ENCODE measurements around the gene NEDD9.

DNA sequence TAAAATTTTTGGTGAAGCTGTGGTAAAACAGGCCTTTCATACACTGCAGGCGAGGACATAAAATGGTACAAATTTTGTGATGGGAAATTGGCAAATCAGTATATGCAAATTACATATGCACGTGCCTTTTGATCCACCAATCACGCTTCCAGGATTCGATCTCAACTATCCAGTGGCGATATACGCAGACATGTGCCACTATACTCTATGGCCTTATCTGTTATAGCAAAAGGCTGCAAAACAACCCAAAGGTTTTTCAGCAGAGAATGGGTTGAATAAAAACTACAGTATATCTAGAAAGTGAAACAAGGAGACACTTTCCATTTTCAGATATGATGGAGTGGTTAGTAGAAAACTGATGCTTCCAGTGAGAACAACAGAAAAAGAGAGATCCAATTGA is 79.0 kb downstream of the NEDD9 start:
- TF ChIP-seq CTCF (IDR thresholded peaks at IDR 0.05) (no peak), POLR2A (IDR thresholded peaks at IDR 0.05) (no peak)

All from uterus (tissue), 2 donors.